HL-60 (cell line): ENCODE results near the gene PIP5K1A.
A peak's percentile ranks its signal among the peaks of the same experiment; 100 is the strongest.

Source experiments
- CTCF ChIP-seq: IDR thresholded peaks from one replicate; pipeline ENCODE4 v1.5.1; 2011; ENCODE audit warnings: low read length, control low read depth, inconsistent platforms; ENCODE audit not compliant: insufficient read depth
- REST ChIP-seq: IDR thresholded peaks from 2 replicates; pipeline ENCODE4 v1.6.1; 2012; ENCODE audit warnings: low read depth; ENCODE audit not compliant: insufficient replicate concordance

GRCh38 chr1:151281225-151281968 lies 83.0 kb downstream of the PIP5K1A start:
- TF ChIP-seq CTCF: no peak
- peak; percentile 55 for TF ChIP-seq REST
